GM12864 (cell line): ENCODE data around the gene XG.

Experiments used
- DNase-seq: peaks from one replicate; pipeline ENCODE4 v3.0.0-alpha.2; 2011; ENCODE audit warnings: low read depth
- H3K4me3 ChIP-seq: 2 replicates; pipeline ENCODE4 v1.5.1; 2011; ENCODE audit warnings: mild to moderate bottlenecking, low read depth, low read length, control low read depth
- CTCF ChIP-seq: IDR thresholded peaks from 2 replicates; pipeline ENCODE4 v1.5.1; 2011; ENCODE audit warnings: low read depth, mild to moderate bottlenecking, moderate library complexity, low read length, control low read depth, inconsistent platforms; ENCODE audit errors: missing control alignments

Gene XG

GRCh38 chrX:2840961-2841360, 89.1 kb downstream of the XG start:
- H3K4me3 ChIP-seq = no peak overlapping the region
- no peak for TF ChIP-seq CTCF
- DNase-seq = no peak

DNA sequence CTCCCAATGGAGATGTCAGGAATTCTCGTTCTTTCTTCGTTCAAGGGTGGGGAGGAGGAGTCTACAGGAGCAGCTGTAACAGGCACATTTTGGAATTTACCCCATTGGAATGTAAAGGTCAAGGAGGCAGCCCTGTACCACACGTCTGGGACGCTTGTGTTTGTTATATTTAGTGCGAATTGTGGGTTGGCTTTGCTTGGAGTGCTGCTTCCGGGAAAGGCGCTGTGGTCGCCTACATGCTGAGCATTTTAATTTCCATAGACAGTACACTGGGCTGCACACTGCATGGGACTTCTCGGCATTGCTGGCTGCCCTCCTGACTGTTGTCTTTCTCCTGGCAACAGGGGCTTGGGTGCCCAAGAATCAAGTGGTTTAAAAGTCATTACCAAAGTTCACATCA, 89.7 kb downstream of the XG start:
- TF ChIP-seq CTCF = no peak
- no peak overlapping the region for H3K4me3 ChIP-seq
- DNase-seq = no peak

GRCh38 chrX:2846992-2847391, 95.2 kb downstream of the XG start:
- DNase-seq = no peak
- no peak for TF ChIP-seq CTCF
- H3K4me3 ChIP-seq = no peak overlapping the region

DNA sequence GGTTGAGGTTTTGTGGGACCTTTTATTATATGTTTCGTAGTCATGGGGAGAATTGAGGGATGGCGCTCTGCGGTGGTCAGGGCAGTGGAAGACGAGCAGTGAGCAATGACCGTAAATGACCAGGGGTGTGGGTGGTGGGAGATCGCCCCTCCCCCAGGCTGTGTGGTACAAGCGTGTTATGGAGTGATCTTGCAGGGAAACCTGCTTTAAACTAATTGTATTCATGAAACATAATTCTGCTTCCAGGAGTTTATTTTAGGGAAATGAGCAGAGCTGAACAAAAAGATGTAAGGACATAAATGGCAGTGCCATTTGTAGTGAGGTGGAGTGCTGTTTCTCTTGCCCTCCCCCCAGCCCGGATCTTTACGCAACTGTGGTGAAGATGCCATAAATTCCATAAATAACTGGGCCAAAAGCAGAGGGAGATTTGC, 97.0 kb downstream of the XG start:
- H3K4me3 ChIP-seq = no peak overlapping the region
- no peak for TF ChIP-seq CTCF
- DNase-seq = no peak

- H3K4me3 ChIP-seq = no peak overlapping the region
- no peak for DNase-seq
- TF ChIP-seq CTCF = no peak
Observed at GRCh38 chrX:2854918-2855317, 103.1 kb downstream of the XG start.

DNA sequence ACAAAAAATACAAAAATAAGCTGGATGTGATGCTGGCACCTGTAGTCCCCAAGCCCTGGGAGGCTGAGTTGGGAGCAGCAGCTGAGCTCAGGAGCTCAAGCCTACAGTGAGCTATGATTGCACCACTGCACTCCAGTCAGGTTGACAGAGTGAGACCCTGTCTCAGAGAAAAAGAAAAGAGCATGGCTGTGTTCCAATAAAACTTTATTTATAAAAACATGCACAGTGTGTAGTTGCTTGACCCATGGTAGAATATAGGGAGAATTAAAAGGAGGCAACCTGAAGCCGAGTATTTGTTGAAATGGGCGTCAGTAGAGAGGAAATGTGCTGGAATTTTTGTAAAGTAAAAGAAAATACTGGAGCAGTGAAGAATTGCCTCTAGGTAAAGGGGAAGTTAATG, 103.9 kb downstream of the XG start:
- H3K4me3 ChIP-seq = no peak overlapping the region
- no peak for DNase-seq
- no peak for TF ChIP-seq CTCF

DNA sequence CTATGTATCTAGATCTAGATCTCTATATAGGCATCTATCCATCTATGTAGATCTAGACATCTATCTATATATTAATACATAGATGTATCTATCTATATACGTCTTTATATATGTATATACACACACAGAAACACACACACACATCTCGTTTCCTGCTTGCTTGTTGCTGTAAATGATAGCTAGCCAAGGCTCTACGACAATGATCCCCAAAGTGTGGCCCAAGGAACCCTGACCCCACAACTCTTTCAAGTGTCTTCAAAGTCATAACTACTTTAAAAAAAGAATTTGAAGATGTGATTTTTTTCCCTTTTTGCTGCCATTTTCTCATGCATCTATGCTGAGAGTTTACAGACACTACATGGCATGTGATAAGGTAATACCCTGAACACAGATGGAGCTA, 105.7 kb downstream of the XG start:
- H3K4me3 ChIP-seq = no peak overlapping the region
- no peak for DNase-seq
- no peak for TF ChIP-seq CTCF
